Smooth muscle cell (in vitro differentiated cells): Measurements from ENCODE around the gene SIGLEC11. TPM values are rescaled to one million over a fixed set of nuclear protein-coding genes. Genes with fewer than 3 reads are reported as not detected.

ENCODE experiments used
- DNase-seq: peaks from one replicate; lab custom pipeline; 2025; ENCODE audit not compliant: unreplicated experiment; lab: John Stamatoyannopoulos, UW
- H2AFZ ChIP-seq: fragments of 200-600 bp; sonication (generic); 2 replicates; pipeline ENCODE4 v1.6.0; 2016; ENCODE audit warnings: antibody characterized with exemption, low read depth, mild to moderate bottlenecking
- H3F3A ChIP-seq: fragments of 200-600 bp; sonication (generic); 2 replicates; pipeline ENCODE4 v1.6.0; 2017; ENCODE audit warnings: antibody characterized with exemption, low read depth
- H3K27ac ChIP-seq: fragments of 200-600 bp; sonication (generic); 2 replicates; pipeline ENCODE4 v1.5.1; 2016; ENCODE audit warnings: low read depth, mild to moderate bottlenecking
- H3K27me3 ChIP-seq: fragments of 200-600 bp; sonication (generic); 2 replicates; pipeline ENCODE4 v1.6.1; 2016; ENCODE audit warnings: low read depth, mild to moderate bottlenecking
- H3K36me3 ChIP-seq: fragments of 200-600 bp; sonication (generic); 2 replicates; pipeline ENCODE4 v1.5.1; 2016; ENCODE audit warnings: low read depth
- H3K4me1 ChIP-seq: fragments of 200-600 bp; sonication (generic); 2 replicates; pipeline ENCODE4 v1.5.1; 2016; ENCODE audit warnings: low read depth
- H3K4me2 ChIP-seq: fragments of 200-600 bp; sonication (generic); 2 replicates; pipeline ENCODE4 v1.6.0; 2016; ENCODE audit warnings: mild to moderate bottlenecking
- H3K4me3 ChIP-seq: fragments of 200-600 bp; sonication (generic); 2 replicates; pipeline ENCODE4 v1.5.1; 2016; ENCODE audit warnings: mild to moderate bottlenecking
- H3K79me2 ChIP-seq: fragments of 200-600 bp; sonication (generic); 2 replicates; pipeline ENCODE4 v1.6.0; 2016; ENCODE audit warnings: low read depth, mild to moderate bottlenecking
- H3K9ac ChIP-seq: fragments of 200-600 bp; sonication (generic); 2 replicates; pipeline ENCODE4 v1.6.0; 2016; ENCODE audit warnings: low read depth
- H3K9me3 ChIP-seq: fragments of 200-600 bp; sonication (generic); replicated peaks from 2 replicates; pipeline ENCODE4 v1.5.1; 2016; ENCODE audit warnings: low read depth
- H4K20me1 ChIP-seq: fragments of 200-600 bp; sonication (generic); 2 replicates; pipeline ENCODE4 v1.6.0; 2016; ENCODE audit warnings: low read depth
- CTCF ChIP-seq: fragments of 200-600 bp; sonication (generic); IDR thresholded peaks from 2 replicates; pipeline ENCODE4 v1.5.1; 2017; ENCODE audit warnings: borderline replicate concordance, mild to moderate bottlenecking, antibody characterized with exemption; ENCODE audit not compliant: insufficient read depth, poor library complexity, severe bottlenecking
- WGBS: methylation state at CpG from one replicate; pipeline ENCODE4 v1.1.7; 2016; ENCODE audit warnings: low lambda C conversion rate; 5-methylcytosine and 5-hydroxymethylcytosine counted together
- polyA plus RNA-seq: library from polyadenylated mRNA; unstranded; fragments of >200 nt; fragmentation: Nextera tagmentation; extraction: Ambion mirVana; gene quantifications from 2 replicates; pipeline ENCODE4 v1.2.1, GENCODE V29; 2016
- total RNA-seq: library from RNA; depleted of rRNA; stranded (reverse); fragments of >200 nt; gene quantifications from 2 replicates; pipeline ENCODE4 v1.2.3, GENCODE V29; 2014

The SIGLEC11 gene
- total and polyA plus RNA-seq, 2 experiments from 2014 or later: not detected

- H2AFZ ChIP-seq: no peak overlapping the region
- peaks cover under 1% of the 10 kb centered on the region for H3F3A ChIP-seq
- H3K4me1 ChIP-seq: no peaks in the 10 kb centered on the region
- no peak overlapping the region for H3K4me3 ChIP-seq
- no peaks in the 10 kb centered on the region for H3K36me3 ChIP-seq
- H3K9ac ChIP-seq: no peak overlapping the region
- no peaks in the 10 kb centered on the region for H3K27me3 ChIP-seq
- DNase-seq: no peak
- no peaks in the 10 kb centered on the region for H3K9me3 ChIP-seq
- no peak overlapping the region for H3K27ac ChIP-seq
- no peak for TF ChIP-seq CTCF
- no peaks in the 10 kb centered on the region for H4K20me1 ChIP-seq
- no peak overlapping the region for H3K4me2 ChIP-seq
- WGBS: 83% methylated on average over 5 of the region's 5 CpGs
- H3K79me2 ChIP-seq: no peaks in the 10 kb centered on the region
Measured at GRCh38 chr19:49936549-49936948, 24.4 kb downstream of the SIGLEC11 start.

- H2AFZ ChIP-seq: no peak overlapping the region
- no peak overlapping the region for H3K27ac ChIP-seq
- H3K4me3 ChIP-seq: no peak overlapping the region
- no peaks in the 10 kb centered on the region for H3K4me1 ChIP-seq
- peaks cover 17% of the 10 kb centered on the region for H3F3A ChIP-seq
- no peak overlapping the region for H3K9ac ChIP-seq
- H3K27me3 ChIP-seq: no peaks in the 10 kb centered on the region
- no peak for DNase-seq
- H3K36me3 ChIP-seq: no peaks in the 10 kb centered on the region
- TF ChIP-seq CTCF: no peak
- WGBS: 97% methylated on average over 8 of the region's 8 CpGs
- no peaks in the 10 kb centered on the region for H3K79me2 ChIP-seq
- peaks cover 7% of the 10 kb centered on the region for H4K20me1 ChIP-seq
- no peaks in the 10 kb centered on the region for H3K9me3 ChIP-seq
- H3K4me2 ChIP-seq: no peak overlapping the region
Measured at GRCh38 chr19:49933643-49934042, 27.3 kb downstream of the SIGLEC11 start.

- H3K4me1 ChIP-seq: peaks cover 3% of the 10 kb centered on the region
- H3K4me2 ChIP-seq: no peak overlapping the region
- no peak overlapping the region for H3K4me3 ChIP-seq
- no peak overlapping the region for H2AFZ ChIP-seq
- peaks cover 9% of the 10 kb centered on the region for H4K20me1 ChIP-seq
- H3K9ac ChIP-seq: no peak overlapping the region
- no peaks in the 10 kb centered on the region for H3K36me3 ChIP-seq
- H3K9me3 ChIP-seq: no peaks in the 10 kb centered on the region
- no peak for DNase-seq
- peaks cover 4% of the 10 kb centered on the region for H3K79me2 ChIP-seq
- H3K27me3 ChIP-seq: no peaks in the 10 kb centered on the region
- no peak overlapping the region for H3K27ac ChIP-seq
- H3F3A ChIP-seq: peaks cover 18% of the 10 kb centered on the region
- TF ChIP-seq CTCF: no peak
- 94% methylated on average over 20 of the region's 25 CpGs for WGBS
Measured at GRCh38 chr19:49932731-49933131, 28.2 kb downstream of the SIGLEC11 start.

GRCh38 chr19:49932041-49932451, 28.9 kb downstream of the SIGLEC11 start:
- H3K9ac ChIP-seq: no peak overlapping the region
- TF ChIP-seq CTCF: no peak
- WGBS: 85% methylated on average over 5 of the region's 5 CpGs
- no peak for DNase-seq
- peaks cover 18% of the 10 kb centered on the region for H3F3A ChIP-seq
- H3K27ac ChIP-seq: no peak overlapping the region
- no peaks in the 10 kb centered on the region for H3K36me3 ChIP-seq
- H2AFZ ChIP-seq: no peak overlapping the region
- H3K4me2 ChIP-seq: no peak overlapping the region
- H3K9me3 ChIP-seq: no peaks in the 10 kb centered on the region
- H4K20me1 ChIP-seq: peaks cover 16% of the 10 kb centered on the region
- peaks cover 3% of the 10 kb centered on the region for H3K4me1 ChIP-seq
- H3K79me2 ChIP-seq: peaks cover 11% of the 10 kb centered on the region
- H3K4me3 ChIP-seq: no peak overlapping the region
- H3K27me3 ChIP-seq: no peaks in the 10 kb centered on the region
